NCI-H82 treated with DMSO at 0.1 percent for 48 hours (cell line): ENCODE data around the gene CFAP70.
"Not testable (repeated sequence)": the region's sequence is repeated elsewhere in the genome, so short reads cannot be mapped to it uniquely, and the experiment has no call there.

Experiments used
- DNase-seq: peaks from one replicate; lab custom pipeline; 2025; ENCODE audit not compliant: unreplicated experiment; lab: John Stamatoyannopoulos, UW

Gene CFAP70

DNA sequence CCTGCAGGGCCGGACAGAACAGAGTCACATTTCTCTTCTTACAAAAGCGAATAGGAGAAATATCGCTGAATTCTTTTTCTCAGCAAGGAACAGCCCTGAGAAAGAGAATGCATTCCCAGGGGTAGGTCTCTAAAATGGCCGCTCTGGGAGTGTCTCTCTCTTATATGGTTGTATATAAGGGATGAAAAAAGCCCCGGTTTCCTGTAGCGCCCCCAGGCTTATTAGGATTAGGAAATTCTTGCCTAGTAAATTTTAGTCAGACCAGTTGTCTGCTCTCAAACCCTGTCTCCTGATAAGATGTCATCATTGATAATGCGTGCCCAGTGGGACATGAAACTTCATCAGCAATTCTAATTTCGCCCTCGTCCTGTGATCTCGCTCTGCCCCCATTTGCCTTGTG is 100.1 kb downstream of the CFAP70 start:
- DNase-seq: not testable (repeated sequence)

DNA sequence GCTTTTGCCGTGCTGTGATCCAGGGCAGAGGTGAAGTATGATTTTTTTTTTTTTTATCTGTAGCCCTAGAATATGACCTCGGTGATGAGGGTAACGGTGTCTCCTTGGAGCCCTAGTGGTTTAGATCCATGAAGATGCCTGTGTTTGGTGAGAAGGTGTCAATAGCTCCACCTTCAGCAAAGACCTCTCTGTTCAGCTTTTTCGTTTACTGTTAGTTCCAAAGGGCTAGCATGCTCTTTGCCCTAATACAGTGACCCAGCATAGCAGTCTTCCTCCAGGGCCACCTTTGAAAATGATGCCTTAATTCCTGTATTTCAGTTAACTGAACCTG is 105.5 kb downstream of the CFAP70 start:
- no peak for DNase-seq

DNA sequence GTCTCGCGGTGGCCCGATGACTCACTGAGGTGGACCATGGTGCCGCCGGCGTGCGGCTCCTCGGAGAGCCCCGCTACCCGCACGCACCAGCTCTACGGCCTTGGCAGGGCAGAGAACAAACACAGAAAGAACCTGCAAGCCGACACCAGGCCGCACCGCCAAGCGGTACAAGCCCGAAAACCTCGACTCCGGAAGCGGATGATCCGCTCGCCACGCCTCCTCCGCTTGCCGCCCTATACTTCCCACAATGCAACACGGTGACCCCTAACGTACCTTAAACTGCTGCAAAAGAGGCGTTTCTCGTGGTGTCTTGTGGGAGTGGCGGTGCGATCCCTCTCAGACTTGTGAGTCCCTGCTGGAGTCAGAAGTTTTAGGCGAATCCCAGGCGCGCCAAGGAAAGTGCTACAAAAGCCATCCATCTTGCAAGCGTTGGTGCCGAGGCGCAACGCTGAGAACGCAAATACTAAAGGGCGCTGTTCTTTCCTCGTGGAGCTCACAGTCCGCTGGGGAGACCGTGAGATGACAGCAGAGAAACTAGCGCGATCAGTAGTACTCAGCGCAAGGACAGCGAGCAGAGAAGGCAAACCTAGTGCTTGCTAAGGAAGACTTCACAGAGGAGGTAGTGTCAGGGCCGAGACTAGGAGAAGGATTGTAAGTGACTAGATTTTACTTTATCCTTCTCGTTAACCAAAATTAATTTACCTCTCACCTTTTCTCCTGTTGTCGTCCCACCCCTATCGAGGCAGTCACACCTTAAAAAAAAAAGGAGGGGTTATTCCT is 106.0 kb downstream of the CFAP70 start, which contains the start of gene MRPS16:
Gene MRPS16 (minus strand): TSS at position 200 of the 780 bp plus-strand sequence. CDS start 162 bp downstream, at position 38.
- peak; percentile 76 for DNase-seq

DNA sequence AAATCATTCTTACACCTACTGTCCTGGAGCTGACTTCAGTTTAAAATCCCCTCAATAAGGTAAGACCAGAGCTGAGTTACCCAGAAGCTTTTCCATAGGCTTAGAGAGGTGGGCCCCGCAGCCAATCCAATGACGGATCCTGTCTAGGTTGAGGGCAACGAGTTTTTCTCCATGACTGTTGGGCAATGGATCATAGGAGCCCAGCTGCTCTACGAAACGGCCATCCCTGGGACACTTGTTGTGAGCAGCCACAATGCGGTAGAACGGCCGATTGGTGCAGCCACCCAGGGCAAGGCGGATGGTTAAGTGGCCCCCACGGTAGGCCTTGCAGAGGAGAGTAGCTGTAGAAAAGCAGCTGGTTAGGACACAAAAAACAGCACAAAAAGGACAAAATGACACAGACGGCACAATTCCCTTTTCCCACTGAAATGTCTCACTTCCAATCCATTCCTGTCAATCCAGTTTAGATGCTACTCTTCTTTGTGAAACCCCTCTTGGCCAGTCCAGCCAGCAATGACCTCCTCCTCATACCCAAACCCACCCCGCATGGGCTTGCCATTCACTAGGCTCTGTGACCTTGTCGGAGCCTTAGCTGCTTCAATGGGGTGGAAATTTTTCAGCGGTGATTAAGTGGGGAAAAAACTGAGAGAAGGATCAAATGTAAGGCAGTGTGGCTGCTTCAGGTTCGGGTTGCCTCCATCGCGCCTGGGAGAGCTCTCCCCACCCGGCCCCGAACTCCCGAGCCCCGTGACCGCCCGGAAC is 106.8 kb downstream of the CFAP70 start:
- DNase-seq: no peak

DNA sequence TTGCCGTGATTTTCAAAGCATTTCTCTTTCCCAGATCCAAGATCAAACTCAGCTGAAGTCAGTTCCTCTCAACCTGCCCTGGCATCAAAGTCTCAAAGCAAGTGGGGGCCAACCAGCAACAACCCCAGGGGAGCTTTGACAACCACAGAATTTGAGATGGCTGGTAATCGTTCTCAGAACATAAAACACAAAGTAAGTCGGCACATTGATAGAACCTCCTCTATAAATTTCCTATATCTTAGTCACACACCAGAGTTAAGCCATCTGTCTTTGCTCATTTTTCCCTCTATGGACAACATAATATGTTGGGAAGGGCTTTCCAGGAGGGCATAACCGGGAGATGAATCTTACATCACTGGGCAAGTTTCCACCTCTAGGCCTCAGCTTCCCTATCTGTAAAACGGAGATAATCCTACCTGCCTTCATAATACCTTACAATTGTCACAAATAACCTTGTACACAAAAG is 110.4 kb downstream of the CFAP70 start:
- no peak for DNase-seq

DNA sequence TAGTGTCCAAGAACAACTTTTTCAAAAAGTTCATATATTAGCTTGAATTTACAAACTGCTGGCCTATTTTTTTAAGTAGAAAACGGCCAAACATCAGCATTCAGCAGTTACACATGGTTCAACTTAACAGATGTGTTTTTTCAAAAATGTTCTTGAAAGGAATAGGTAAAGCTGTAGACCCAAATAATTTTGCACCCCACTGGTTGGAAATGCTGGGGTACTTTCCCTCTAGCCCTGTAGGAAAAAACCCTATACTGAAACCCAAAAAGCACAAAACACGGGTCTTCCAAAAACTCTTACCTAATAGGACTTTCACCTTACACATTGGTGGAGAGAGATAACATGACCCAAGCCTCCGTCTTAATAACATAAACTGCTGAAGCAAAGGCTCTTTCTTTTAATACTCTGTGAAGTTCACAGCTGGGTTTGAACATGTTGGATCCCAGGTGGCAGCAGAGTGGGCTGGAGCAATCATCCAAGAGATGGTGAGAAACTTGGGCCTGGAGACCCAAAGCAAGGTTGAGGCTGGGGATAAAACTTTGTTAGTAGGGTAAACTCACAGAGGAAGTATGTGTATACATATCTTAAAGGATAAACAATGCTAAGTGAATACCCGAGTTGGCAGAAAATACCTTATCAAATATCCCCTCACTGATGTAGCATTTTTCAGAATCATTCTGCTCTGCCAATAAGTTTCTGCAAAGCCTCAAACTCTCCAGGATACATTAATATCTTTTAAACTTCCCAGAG is 111.0 kb downstream of the CFAP70 start:
- DNase-seq: no peak

DNA sequence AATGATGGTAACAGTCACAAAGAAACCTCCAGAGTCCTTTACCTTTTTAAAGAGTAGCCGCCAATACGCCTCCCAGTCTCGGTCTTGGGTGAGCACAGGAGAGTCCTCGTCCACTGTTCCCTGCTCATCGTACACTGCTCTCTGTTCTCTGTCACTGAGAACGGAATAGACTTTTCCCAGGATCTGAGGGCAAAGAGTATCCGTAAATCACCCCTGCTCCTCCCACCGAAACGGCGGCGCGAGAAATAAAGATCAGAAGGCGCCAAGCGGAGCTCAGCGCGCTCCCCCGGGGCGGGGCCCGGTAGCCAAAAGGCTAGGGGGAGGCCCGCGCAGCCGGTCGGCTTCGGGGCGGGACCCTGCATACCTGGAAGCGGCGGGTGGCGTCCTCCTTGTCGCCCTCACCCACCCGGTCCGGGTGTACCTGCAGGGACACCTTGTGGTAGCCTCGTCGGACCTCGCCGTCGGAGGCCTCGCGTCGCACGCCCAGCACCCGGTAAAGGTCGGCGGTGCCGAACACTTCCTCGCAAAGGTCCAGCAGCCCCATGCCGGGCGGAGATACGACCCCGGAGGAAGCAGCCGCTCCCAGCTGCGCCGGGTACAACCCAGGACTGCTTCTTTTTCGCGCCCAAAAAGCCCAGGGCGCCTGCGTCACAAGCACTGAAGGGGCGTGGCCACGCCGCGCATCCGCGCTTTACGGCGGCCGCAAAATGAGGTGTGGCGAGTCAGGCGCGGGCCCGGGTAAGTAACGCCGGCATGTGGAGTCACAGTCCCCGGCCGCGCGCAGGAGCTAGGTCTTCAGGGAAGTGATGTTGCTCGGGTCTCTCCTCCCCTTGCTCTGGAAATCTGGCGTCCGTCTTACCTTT is 111.8 kb downstream of the CFAP70 start, which contains the start of gene DNAJC9:
Gene DNAJC9 (minus strand): TSS at position 610 of the 863 bp plus-strand sequence. CDS start 66 bp downstream, at position 544.
- DNase-seq: peak; percentile 78

DNA sequence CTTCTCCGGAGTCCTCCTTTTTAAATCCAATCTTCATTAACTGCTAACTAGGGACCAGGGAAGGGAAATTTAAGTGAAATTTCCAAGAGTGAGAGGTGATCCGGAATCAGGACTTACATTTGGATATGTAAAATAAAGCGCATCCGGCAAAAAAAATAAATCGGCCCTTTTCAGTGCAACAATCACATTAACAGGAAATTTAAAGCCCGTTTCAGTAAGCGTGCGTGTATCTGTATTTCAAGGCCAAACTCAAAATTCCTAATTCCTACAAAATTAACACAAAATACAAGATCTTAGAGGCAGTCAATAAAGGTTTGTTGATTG is 112.4 kb downstream of the CFAP70 start:
- DNase-seq: no peak

DNA sequence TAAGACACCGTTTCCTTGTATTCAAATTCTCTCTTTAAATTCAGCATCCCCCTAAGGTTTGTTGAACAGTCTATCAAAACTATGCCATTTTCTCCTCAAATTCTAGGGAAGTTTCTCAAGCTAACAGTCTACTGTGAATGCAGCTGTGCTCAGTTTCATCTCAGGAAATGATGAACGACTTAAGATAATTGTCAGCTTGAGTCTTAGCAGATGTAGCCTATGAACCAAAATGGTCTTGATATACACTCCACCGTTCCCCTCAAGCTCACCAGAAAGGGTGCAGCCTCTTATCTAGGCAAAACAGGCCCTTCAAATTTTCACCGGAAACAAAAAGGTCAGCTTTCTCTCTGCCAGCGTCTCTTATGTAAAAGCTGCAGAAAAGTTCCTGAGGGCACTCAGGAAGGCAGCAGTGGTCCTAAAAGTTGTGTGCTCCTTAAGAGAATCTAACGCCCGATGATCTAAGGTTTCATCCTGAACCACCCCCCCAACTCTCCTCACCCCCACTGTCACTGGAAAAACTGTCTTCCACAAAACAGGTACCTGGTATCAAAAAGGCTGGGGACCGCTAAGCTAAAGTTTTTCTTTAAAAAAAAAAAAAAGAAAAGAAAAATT is 113.7 kb downstream of the CFAP70 start:
- DNase-seq: no peak

DNA sequence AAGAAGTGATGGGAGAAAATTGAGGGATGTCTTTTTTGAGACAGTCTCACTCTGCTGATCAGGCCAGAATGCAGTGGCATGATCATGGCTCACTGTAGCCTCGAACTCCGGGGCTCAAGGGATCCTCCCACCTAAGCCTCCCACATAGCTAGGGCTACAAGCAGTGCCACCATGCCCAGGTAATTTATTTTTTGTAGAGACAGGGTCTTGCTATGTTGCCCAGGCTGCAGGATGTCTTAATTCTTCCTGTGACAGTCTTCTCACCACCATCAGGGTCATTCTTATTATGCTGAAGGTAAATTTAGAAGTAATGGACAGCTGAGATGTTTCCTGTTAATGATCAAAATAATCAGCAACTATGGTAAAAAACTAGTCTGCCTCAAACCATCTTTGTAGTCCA is 118.8 kb downstream of the CFAP70 start:
- DNase-seq: no peak

DNA sequence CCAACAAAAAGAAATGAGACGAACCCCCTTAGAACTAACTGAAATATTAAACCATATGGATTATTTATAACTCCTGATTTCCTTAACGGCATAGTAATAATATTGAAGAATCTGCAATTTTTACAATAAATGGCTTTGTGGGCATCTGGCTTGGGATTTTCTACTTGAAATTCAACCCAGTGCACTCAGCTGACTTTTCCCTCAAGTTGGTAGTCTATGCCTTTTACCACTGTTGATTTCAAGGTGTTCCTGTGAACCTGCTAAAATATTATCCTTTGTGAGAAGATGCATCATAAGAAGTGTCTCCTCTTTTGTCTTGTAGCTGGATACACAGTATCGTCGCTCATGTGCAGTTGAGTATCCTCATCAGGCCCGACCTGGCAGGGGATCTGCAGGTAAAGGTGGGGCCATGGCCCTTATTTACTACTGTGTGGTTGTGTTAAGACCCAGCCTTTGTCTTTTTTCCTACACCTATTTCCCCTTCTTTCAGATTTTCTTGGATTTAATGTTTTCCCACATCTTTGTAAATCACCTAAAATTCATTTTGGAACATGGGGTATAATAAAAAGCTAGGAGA is 119.6 kb downstream of the CFAP70 start:
- DNase-seq: no peak

DNA sequence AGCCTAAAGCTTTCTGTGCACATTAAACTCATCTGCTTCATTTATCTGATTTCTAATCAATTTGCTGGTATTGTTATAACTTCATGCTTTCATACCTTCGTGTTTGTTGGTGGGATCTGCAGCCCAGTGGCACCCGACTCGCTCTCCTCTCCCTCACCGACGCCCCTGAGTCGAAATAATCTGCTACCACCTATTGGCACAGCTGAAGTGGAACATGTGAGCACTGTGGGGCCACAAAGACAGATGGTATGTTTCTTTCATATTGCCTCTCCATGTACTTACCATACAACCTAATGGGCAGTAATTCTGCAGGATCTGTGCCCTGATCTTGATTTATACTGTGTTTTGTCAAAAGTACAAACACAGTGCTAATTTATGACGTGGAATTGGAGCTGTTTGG is 124.0 kb downstream of the CFAP70 start:
- no peak for DNase-seq

DNA sequence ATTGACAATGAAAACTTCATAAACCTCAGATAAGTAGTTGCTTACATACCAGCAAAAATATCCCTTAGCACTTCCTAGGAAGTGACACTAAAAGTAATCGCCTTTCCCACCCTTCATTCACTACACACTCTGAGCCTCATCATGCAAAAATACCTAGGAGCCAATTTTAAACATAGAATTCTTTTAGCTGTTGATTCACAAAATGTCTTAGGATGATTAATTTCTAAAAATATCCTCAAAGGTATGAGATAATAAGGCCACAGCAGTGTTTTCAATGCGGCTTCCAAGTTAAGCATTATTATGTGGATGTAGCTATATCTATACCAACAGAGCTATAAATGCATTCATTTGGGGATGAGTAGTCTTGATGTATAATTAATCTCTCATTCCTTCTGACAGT is 124.8 kb downstream of the CFAP70 start:
- DNase-seq: no peak

DNA sequence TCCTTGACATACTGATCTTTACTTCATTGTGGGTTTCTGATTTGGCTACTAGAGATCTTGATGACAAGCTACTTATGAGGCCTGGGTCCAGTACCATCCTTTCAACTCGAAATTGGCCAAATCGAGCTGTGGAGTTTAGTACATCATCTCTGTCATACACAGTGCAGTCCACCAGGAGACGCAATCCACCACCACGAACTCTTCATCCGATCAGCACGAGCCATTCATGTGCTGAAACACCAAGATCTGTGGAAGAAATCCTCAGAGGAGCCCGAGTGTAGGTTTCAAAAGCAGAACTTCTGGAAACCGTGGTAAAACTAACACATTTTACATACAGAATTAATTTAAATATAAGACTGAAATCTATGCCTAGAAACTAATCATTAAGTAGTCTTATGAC is 125.8 kb downstream of the CFAP70 start:
- DNase-seq: no peak

DNA sequence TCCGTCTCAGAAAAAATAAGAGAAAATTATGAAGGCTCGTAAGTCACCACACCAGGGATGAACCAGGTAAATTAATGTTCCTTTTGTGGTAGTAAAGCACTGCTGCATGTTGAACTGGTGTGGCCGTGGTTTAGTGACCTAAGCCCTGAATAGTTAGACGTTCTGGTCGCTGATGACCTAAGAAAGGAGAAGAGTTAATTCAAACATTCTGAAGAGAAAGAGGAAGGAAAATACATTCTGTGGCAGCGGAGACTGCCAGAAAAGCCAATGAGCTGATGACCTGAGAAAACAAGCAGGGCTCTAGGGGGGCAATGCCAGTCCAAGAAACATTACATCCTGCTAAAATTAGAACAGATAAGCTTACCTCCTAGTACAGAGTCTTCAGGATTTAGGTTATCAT is 129.1 kb downstream of the CFAP70 start:
- no peak for DNase-seq

DNA sequence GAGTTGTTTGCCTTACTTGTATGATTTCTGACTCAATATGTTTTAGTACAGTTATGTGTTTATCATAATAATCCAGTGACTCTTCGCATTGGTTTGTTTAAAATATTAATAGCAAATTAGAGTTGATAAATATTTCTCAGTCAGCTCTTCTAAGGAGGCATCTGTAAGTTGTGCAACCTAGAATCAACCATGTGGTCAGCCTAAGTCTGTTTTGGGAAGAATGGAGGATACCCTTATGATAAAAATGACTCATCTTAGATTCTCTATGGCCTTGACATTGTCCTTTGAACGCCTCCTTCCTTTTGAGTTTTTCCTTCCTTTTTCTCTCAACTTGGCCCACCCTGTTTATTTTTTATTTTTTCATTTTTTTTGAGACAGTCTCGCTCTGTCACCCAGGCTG is 130.4 kb downstream of the CFAP70 start:
- DNase-seq: no peak

DNA sequence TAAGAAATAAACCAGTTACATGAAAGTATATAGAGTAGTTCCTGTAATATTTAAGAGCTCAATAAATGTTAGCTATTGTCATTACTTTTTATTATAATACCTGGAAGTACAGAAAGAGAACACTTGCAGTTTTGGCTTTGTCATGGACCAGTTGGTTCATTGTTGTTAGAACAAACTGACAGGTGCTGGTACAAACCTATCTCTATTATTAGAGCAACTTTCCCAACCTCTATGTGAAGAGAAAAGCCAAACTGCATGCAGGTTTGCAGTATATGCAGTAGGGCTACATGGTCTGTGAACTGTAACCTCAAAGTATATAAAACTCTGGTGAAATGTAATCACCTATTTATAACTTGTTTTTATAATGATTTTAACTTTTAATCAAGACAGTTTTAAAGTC is 132.0 kb downstream of the CFAP70 start:
- DNase-seq: no peak

DNA sequence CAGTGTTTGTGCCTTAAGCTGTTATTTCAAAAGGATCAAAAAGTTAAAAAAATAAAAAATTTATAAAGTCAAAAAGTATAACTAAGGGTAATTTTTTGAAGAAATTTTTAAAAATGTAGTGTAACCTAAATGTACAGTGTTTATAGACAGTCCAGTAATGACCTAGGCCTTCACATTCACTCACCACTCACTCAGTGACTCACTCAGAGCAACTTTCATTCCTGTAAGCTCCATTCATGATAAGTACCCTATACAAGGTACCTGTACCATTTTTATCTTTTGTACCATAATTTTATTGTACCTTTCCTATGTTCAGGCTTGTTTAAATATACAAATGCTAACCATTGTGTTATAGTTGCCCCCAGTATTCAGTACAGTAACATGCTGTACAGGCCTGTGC is 133.1 kb downstream of the CFAP70 start:
- DNase-seq: no peak

DNA sequence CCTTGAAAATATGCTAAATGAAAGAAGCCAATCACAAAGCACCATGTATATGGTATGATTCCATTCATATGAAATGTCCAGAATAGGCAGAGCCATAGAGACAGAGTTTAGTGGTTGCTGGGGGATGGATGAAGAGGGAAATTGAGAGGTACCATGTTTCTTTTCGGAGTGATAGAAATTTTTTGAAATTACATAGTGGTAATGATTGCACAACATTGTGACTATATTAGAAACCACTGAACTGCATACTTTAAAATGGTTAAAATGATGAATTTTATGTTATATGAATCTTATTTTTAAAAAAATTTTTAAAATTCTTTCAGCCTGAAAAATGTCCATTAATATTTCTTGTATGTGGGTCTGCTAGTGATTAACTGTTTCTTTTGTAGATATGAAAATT is 137.7 kb downstream of the CFAP70 start:
- no peak for DNase-seq

DNA sequence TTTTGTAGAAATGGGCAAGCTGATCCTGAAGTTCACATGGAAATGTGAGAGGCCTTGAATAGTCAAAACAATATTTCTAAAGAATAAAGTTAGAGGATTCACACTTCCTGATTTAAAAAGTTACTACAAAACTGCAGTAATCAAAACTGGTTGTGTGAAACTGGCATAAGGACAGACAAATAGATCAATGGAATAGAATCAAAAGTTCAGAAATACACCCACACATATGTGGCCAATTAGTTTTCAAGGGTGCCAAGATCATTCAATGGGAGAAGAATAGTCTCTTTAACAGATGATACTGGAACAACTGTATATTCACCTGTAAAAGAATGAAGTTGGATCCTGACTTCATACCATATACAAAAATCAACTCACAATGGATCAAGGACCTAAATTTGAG is 139.3 kb downstream of the CFAP70 start:
- DNase-seq: no peak
